ENCODE results near the gene SMG7.

The SMG7 gene

DNA sequence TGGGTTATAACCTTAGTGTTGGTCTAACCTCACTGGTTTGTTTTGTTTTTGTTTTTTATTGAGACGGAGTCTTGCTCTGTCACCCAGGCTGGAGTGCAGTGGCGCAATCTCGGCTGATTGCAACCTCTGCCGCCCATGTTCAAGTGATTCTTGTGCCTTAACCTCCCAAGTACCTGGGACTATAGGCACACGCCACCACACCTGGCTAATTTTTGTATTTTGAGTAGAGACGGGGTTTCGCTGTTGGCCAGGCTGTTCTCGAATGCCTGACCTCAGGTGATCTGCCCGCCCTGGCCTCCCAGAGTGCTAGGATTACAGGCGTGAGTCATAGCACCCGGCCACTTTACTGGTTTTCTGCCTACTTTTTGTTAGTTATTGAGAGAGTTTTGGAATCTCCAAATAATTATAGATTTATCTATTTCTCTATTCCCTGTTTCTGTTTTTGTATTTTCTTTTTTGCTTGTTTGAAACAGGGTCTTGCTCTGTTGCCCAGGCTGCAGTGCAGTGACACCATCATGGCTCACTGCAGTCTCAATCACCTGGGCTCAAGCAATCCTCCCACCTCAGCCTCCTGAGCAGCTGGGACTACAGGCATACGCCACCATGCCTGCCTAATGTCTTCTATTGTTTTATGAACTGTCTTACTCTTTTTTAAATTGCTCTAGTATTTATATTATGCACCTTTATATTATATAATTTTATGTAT is 21.4 kb downstream of the SMG7 start:
- no peaks in the 10 kb centered on the region for H3F3A ChIP-seq (ENCODE audit: insufficient read depth, low read length)
- peaks cover 4% of the 10 kb centered on the region for H3K4me1 ChIP-seq (ENCODE audit: insufficient read depth, low read length, severe bottlenecking)
- no peaks in the 10 kb centered on the region for H3K36me3 ChIP-seq (ENCODE audit: insufficient read depth, low read length)
- H2AFZ ChIP-seq (ENCODE audit: low read length) = no peak overlapping the region
- no peak overlapping the region for H3K9ac ChIP-seq (ENCODE audit: low read length)
- TF ChIP-seq, protein P1, sequence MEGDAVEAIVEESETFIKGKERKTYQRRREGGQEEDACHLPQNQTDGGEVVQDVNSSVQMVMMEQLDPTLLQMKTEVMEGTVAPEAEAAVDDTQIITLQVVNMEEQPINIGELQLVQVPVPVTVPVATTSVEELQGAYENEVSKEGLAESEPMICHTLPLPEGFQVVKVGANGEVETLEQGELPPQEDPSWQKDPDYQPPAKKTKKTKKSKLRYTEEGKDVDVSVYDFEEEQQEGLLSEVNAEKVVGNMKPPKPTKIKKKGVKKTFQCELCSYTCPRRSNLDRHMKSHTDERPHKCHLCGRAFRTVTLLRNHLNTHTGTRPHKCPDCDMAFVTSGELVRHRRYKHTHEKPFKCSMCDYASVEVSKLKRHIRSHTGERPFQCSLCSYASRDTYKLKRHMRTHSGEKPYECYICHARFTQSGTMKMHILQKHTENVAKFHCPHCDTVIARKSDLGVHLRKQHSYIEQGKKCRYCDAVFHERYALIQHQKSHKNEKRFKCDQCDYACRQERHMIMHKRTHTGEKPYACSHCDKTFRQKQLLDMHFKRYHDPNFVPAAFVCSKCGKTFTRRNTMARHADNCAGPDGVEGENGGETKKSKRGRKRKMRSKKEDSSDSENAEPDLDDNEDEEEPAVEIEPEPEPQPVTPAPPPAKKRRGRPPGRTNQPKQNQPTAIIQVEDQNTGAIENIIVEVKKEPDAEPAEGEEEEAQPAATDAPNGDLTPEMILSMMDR (IDR thresholded peaks at IDR 0.05; ENCODE audit: low read length) = no peak
- no peak for TF ChIP-seq EZH2 (IDR thresholded peaks at IDR 0.05; ENCODE audit: borderline replicate concordance, low read length)
- no peaks in the 10 kb centered on the region for H3K27me3 ChIP-seq (ENCODE audit: insufficient read depth, low read length)
- H3K79me2 ChIP-seq (ENCODE audit: insufficient read depth, low read length) = peaks cover 80% of the 10 kb centered on the region
- H3K4me3 ChIP-seq (ENCODE audit: low read depth, low read length, poor library complexity, severe bottlenecking) = no peak overlapping the region
- peaks cover 12% of the 10 kb centered on the region for H4K20me1 ChIP-seq (ENCODE audit: insufficient read depth, low read length)
- H3K27ac ChIP-seq (ENCODE audit: low read depth, low read length, poor library complexity, severe bottlenecking) = no peak overlapping the region
- H3K9me2 ChIP-seq (ENCODE audit: low read depth, low read length) = no peaks in the 10 kb centered on the region
- no peak overlapping the region for H3K4me2 ChIP-seq (ENCODE audit: low read length)
- no peaks in the 10 kb centered on the region for H3K9me3 ChIP-seq (ENCODE audit: low read length)

DNA sequence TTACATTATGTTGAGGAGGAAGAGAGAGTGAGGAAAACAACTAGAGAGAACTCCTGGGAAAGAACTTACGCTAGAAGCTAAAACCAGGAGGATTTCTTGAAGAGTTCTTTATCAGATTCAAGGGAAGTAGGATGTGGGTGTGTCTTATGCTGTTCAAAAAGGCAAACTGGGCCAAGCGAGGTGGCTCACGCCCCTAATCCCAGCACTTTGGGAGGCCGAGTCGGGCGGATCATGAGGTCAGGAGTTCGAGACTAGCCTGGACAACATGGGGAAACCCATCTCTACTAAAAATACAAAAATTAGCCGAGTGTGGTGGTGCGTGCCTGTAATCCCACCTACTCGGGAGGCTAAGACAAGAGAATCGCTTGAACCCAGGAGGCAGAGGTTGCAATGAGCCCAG is 23.1 kb downstream of the SMG7 start:
- TF ChIP-seq EZH2 (IDR thresholded peaks at IDR 0.05; ENCODE audit: borderline replicate concordance, low read length) = no peak
- TF ChIP-seq, protein P1 (IDR thresholded peaks at IDR 0.05; ENCODE audit: low read length) = no peak
- H3K4me3 ChIP-seq (ENCODE audit: low read depth, low read length, poor library complexity, severe bottlenecking) = no peak overlapping the region
- H3K9me2 ChIP-seq (ENCODE audit: low read depth, low read length) = no peaks in the 10 kb centered on the region
- H3K4me1 ChIP-seq (ENCODE audit: insufficient read depth, low read length, severe bottlenecking) = peaks cover 4% of the 10 kb centered on the region
- H4K20me1 ChIP-seq (ENCODE audit: insufficient read depth, low read length) = peaks cover 19% of the 10 kb centered on the region
- H3K9me3 ChIP-seq (ENCODE audit: low read length) = no peaks in the 10 kb centered on the region
- no peak overlapping the region for H3K4me2 ChIP-seq (ENCODE audit: low read length)
- H3K9ac ChIP-seq (ENCODE audit: low read length) = no peak overlapping the region
- H2AFZ ChIP-seq (ENCODE audit: low read length) = no peak overlapping the region
- no peaks in the 10 kb centered on the region for H3K27me3 ChIP-seq (ENCODE audit: insufficient read depth, low read length)
- no peak overlapping the region for H3K27ac ChIP-seq (ENCODE audit: low read depth, low read length, poor library complexity, severe bottlenecking)
- peaks cover 80% of the 10 kb centered on the region for H3K79me2 ChIP-seq (ENCODE audit: insufficient read depth, low read length)
- no peaks in the 10 kb centered on the region for H3K36me3 ChIP-seq (ENCODE audit: insufficient read depth, low read length)
- no peaks in the 10 kb centered on the region for H3F3A ChIP-seq (ENCODE audit: insufficient read depth, low read length)

DNA sequence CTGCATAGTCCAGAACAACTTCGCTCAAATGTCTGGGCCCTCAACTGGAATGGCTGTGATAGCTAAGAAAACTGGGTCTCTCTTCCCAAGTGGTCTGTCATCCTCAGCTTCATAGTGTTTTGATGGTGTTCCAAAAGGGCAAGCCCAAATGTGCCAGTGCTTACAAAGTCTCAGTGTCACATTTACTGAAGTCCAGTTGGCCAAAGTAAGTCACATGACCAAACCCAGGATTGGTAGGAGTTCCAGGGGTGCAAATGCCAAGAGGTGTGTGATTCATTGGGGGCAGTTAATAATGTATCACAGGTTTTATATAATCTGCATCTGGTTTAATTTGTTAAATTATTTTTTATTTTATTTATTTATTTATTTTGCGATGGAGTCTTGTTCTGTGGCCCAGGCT is 24.9 kb downstream of the SMG7 start:
- Histone ChIP-seq H3K4me2 (ENCODE audit: low read length) (no peak overlapping the region), H3K4me1 (ENCODE audit: insufficient read depth, low read length, severe bottlenecking) (peaks cover 4% of the 10 kb centered on the region), H3K36me3 (ENCODE audit: insufficient read depth, low read length) (no peaks in the 10 kb centered on the region), H3F3A (ENCODE audit: insufficient read depth, low read length) (no peaks in the 10 kb centered on the region), H2AFZ (ENCODE audit: low read length) (no peak overlapping the region), H3K9me3 (ENCODE audit: low read length) (no peaks in the 10 kb centered on the region), H3K27me3 (ENCODE audit: insufficient read depth, low read length) (no peaks in the 10 kb centered on the region), H4K20me1 (ENCODE audit: insufficient read depth, low read length) (peaks cover 12% of the 10 kb centered on the region), H3K9ac (ENCODE audit: low read length) (no peak overlapping the region), H3K4me3 (ENCODE audit: low read depth, low read length, poor library complexity, severe bottlenecking) (no peak overlapping the region), H3K27ac (ENCODE audit: low read depth, low read length, poor library complexity, severe bottlenecking) (no peak overlapping the region), H3K79me2 (ENCODE audit: insufficient read depth, low read length) (peaks cover 87% of the 10 kb centered on the region), H3K9me2 (ENCODE audit: low read depth, low read length) (no peaks in the 10 kb centered on the region)
- TF ChIP-seq, protein P1 (IDR thresholded peaks at IDR 0.05; ENCODE audit: low read length) = no peak
- TF ChIP-seq EZH2 (IDR thresholded peaks at IDR 0.05; ENCODE audit: borderline replicate concordance, low read length) = no peak
